Non-pigmented ciliary epithelial cell (primary cell): ENCODE data around the gene CCL14.
"Not testable (repeated sequence)": the region's sequence is repeated elsewhere in the genome, so short reads cannot be mapped to it uniquely, and the experiment has no call there.

ENCODE experiments used
- DNase-seq: peaks from one replicate; pipeline ENCODE4 v3.0.0-alpha.2; 2010; ENCODE audit warnings: low read depth

The CCL14 gene

GRCh38 chr17:35986643-35987042, at the start of gene CCL14:
CCL14 (minus strand) TSS chr17:35986729; CDS start chr17:35986649, 80 bp downstream.
- no peak for DNase-seq

GRCh38 chr17:36036235-36036634, 49.7 kb upstream of the CCL14 start:
- DNase-seq: no peak

- no peak for DNase-seq
Measured at GRCh38 chr17:36034127-36034526, 47.6 kb upstream of the CCL14 start.

GRCh38 chr17:36030956-36031355, 44.4 kb upstream of the CCL14 start:
- no peak for DNase-seq

- no peak for DNase-seq
Measured at GRCh38 chr17:36027761-36028160, 41.2 kb upstream of the CCL14 start.

GRCh38 chr17:36024106-36024869, 37.8 kb upstream of the CCL14 start:
- DNase-seq: no peak

GRCh38 chr17:36019423-36019822, 32.9 kb upstream of the CCL14 start:
- DNase-seq: no peak

- DNase-seq: no peak
Measured at GRCh38 chr17:36017799-36018198, 31.3 kb upstream of the CCL14 start, which contains the start of gene CCL23. CCL23 (minus strand) TSS chr17:36017972; CDS start chr17:36017897, 75 bp downstream.

GRCh38 chr17:36016555-36016954, 30.0 kb upstream of the CCL14 start:
- no peak for DNase-seq

- DNase-seq: not testable (repeated sequence)
Measured at GRCh38 chr17:36015895-36016294, 29.4 kb upstream of the CCL14 start.

- no peak for DNase-seq
Measured at GRCh38 chr17:36014946-36015345, 28.4 kb upstream of the CCL14 start.

GRCh38 chr17:36011201-36011600, 24.7 kb upstream of the CCL14 start:
- DNase-seq: no peak

- no peak for DNase-seq
Measured at GRCh38 chr17:36008998-36009665, 22.6 kb upstream of the CCL14 start.

GRCh38 chr17:36004594-36005108, 18.1 kb upstream of the CCL14 start:
- no peak for DNase-seq

GRCh38 chr17:36002631-36003030, 16.1 kb upstream of the CCL14 start:
- DNase-seq: no peak

- DNase-seq: no peak
Measured at GRCh38 chr17:36001862-36002603, 15.5 kb upstream of the CCL14 start.

- DNase-seq: no peak
Measured at GRCh38 chr17:36001110-36001771, 14.7 kb upstream of the CCL14 start, which contains the start of gene CCL15. CCL15 (minus strand) TSS chr17:36001553; CDS start chr17:36001492, 61 bp downstream.

GRCh38 chr17:36000732-36001109, 14.2 kb upstream of the CCL14 start:
- no peak for DNase-seq

GRCh38 chr17:35998756-35999155, 12.2 kb upstream of the CCL14 start:
- DNase-seq: no peak

- no peak for DNase-seq
Measured at GRCh38 chr17:35998018-35998545, 11.6 kb upstream of the CCL14 start.

GRCh38 chr17:35995346-35995745, 8.8 kb upstream of the CCL14 start:
- not testable (repeated sequence) for DNase-seq

GRCh38 chr17:35991075-35991474, 4.5 kb upstream of the CCL14 start:
- DNase-seq: no peak
